HEK293 (cell line): Measurements from ENCODE around the gene ABCA7.

Experiments
- CTCF ChIA-PET: fragments of 350-600 bp; formaldehyde crosslinking; extraction: SDS; loops from one replicate; lab custom pipeline; 2021; ENCODE audit warnings: antibody characterized with exemption; lab: Yijun Ruan, JAX
- POLR2A ChIA-PET: fragments of 300-600 bp; formaldehyde crosslinking; extraction: SDS; loops from one replicate; lab custom pipeline; 2020; ENCODE audit warnings: antibody characterized with exemption, inconsistent platforms; lab: Yijun Ruan, JAX
- H3K27ac ChIP-seq: fragments of 200-500 bp; sonication (Bioruptor generic); 2 replicates; pipeline ENCODE4 v1.5.1; 2014; ENCODE audit warnings: low read depth, low read length, control low read depth, inconsistent platforms; ENCODE audit errors: extremely low read depth
- H3K36me3 ChIP-seq, 2 experiments: fragments of 200-500 bp in 1 of 2; sonication (Bioruptor generic) in 1 of 2; 1 replicate in 1 of 2; 2 replicates in 1 of 2; pipeline ENCODE4 v1.5.1; 2014 to 2017; ENCODE audit warnings: inconsistent platforms in 2 of 2, low read length in 2 of 2; ENCODE audit not compliant: control insufficient read depth in 2 of 2, insufficient read depth in 1 of 2
- H3K4me1 ChIP-seq: fragments of 200-500 bp; sonication (Bioruptor generic); 2 replicates; pipeline ENCODE4 v1.5.1; 2014; ENCODE audit warnings: mild to moderate bottlenecking, low read length, inconsistent platforms; ENCODE audit not compliant: control insufficient read depth, insufficient read depth
- H3K4me3 ChIP-seq: 2 replicates; pipeline ENCODE4 v1.5.1; 2011; ENCODE audit warnings: low read depth, mild to moderate bottlenecking, control low read depth, low read length, moderate library complexity
- H3K9me3 ChIP-seq: fragments of 200-500 bp; sonication (Bioruptor generic); 2 replicates; pipeline ENCODE4 v1.5.1; 2014; ENCODE audit warnings: low read depth, low read length, inconsistent platforms; ENCODE audit not compliant: control insufficient read depth, insufficient read depth
- GLIS1 ChIP-seq: fragments of 450-650 bp; formaldehyde crosslinking; IDR thresholded peaks from 2 replicates; pipeline ENCODE4 v1.5.1; 2016; ENCODE audit warnings: missing biosample characterization, missing genetic modification characterization
- SP2 ChIP-seq: fragments of 450-650 bp; formaldehyde crosslinking; IDR thresholded peaks from 2 replicates; pipeline ENCODE4 v1.5.1; 2016; ENCODE audit warnings: missing biosample characterization, missing genetic modification characterization
- SP3 ChIP-seq: fragments of 450-650 bp; formaldehyde crosslinking; IDR thresholded peaks from 2 replicates; pipeline ENCODE4 v1.5.1; 2016; ENCODE audit warnings: missing biosample characterization, missing genetic modification characterization
- ZBTB8A ChIP-seq: fragments of 450-650 bp; formaldehyde crosslinking; IDR thresholded peaks from 2 replicates; pipeline ENCODE4 v1.5.1; 2016; ENCODE audit warnings: missing biosample characterization, missing genetic modification characterization
- ZFP37 ChIP-seq: fragments of 450-650 bp; formaldehyde crosslinking; IDR thresholded peaks from 2 replicates; pipeline ENCODE4 v1.5.1; 2016; ENCODE audit warnings: missing biosample characterization, missing genetic modification characterization
- ZNF132 ChIP-seq: fragments of 450-650 bp; formaldehyde crosslinking; IDR thresholded peaks from 2 replicates; pipeline ENCODE4 v1.5.1; 2017; ENCODE audit warnings: missing biosample characterization, missing genetic modification characterization, borderline replicate concordance
- ZNF133 ChIP-seq: fragments of 450-650 bp; formaldehyde crosslinking; IDR thresholded peaks from 2 replicates; pipeline ENCODE4 v1.5.1; 2016; ENCODE audit warnings: missing biosample characterization, missing genetic modification characterization
- ZNF2 ChIP-seq: fragments of 450-650 bp; formaldehyde crosslinking; IDR thresholded peaks from 2 replicates; pipeline ENCODE4 v1.5.1; 2016; ENCODE audit warnings: missing biosample characterization, missing genetic modification characterization
- ZNF223 ChIP-seq: fragments of 450-650 bp; formaldehyde crosslinking; IDR thresholded peaks from 2 replicates; pipeline ENCODE4 v1.5.1; 2016; ENCODE audit warnings: missing biosample characterization, missing genetic modification characterization
- ZNF24 ChIP-seq: fragments of 450-650 bp; formaldehyde crosslinking; IDR thresholded peaks from 2 replicates; pipeline ENCODE4 v1.5.1; 2016; ENCODE audit warnings: missing biosample characterization, missing genetic modification characterization
- ZNF366 ChIP-seq: fragments of 450-650 bp; formaldehyde crosslinking; conservative IDR thresholded peaks from 2 replicates; pipeline ENCODE4 v1.5.1; 2016; ENCODE audit warnings: missing biosample characterization, missing genetic modification characterization
- ZNF394 ChIP-seq: fragments of 450-650 bp; formaldehyde crosslinking; IDR thresholded peaks from 2 replicates; pipeline ENCODE4 v1.5.1; 2016; ENCODE audit warnings: missing biosample characterization, missing genetic modification characterization, mild to moderate bottlenecking, moderate library complexity, borderline replicate concordance
- ZNF473 ChIP-seq: fragments of 450-650 bp; formaldehyde crosslinking; IDR thresholded peaks from 2 replicates; pipeline ENCODE4 v1.5.1; 2017; ENCODE audit warnings: missing biosample characterization, missing genetic modification characterization
- ZNF600 ChIP-seq: fragments of 450-650 bp; formaldehyde crosslinking; IDR thresholded peaks from 2 replicates; pipeline ENCODE4 v1.5.1; 2016; ENCODE audit warnings: missing biosample characterization, missing genetic modification characterization
- ZNF610 ChIP-seq: fragments of 450-650 bp; formaldehyde crosslinking; IDR thresholded peaks from 2 replicates; pipeline ENCODE4 v1.5.1; 2016; ENCODE audit warnings: missing biosample characterization, missing genetic modification characterization, borderline replicate concordance
- ZNF660 ChIP-seq: fragments of 450-650 bp; IDR thresholded peaks from 2 replicates; pipeline ENCODE4 v1.5.1; 2018; ENCODE audit warnings: missing biosample characterization, mild to moderate bottlenecking, missing genetic modification characterization
- ZNF707 ChIP-seq: fragments of 450-650 bp; formaldehyde crosslinking; IDR thresholded peaks from 2 replicates; pipeline ENCODE4 v1.5.1; 2016; ENCODE audit warnings: missing biosample characterization, missing genetic modification characterization
- TF ChIP-seq, protein P1 (sequence below): fragments of 450-650 bp; formaldehyde crosslinking; IDR thresholded peaks from 2 replicates; pipeline ENCODE4 v1.5.1; 2016; ENCODE audit warnings: missing biosample characterization, missing genetic modification characterization
- TF ChIP-seq, protein P2 (sequence below): fragments of 450-650 bp; formaldehyde crosslinking; IDR thresholded peaks from 2 replicates; pipeline ENCODE4 v1.5.1; 2016; ENCODE audit warnings: missing biosample characterization, missing genetic modification characterization
- TF ChIP-seq, protein P3 (sequence below): fragments of 450-650 bp; formaldehyde crosslinking; IDR thresholded peaks from 2 replicates; pipeline ENCODE4 v1.5.1; 2017; ENCODE audit warnings: missing biosample characterization, missing genetic modification characterization
- TF ChIP-seq, protein P4 (sequence below): fragments of 450-650 bp; formaldehyde crosslinking; IDR thresholded peaks from 2 replicates; pipeline ENCODE4 v1.5.1; 2016; ENCODE audit warnings: missing biosample characterization, missing genetic modification characterization
- TF ChIP-seq, protein P5 (sequence below): fragments of 450-650 bp; formaldehyde crosslinking; IDR thresholded peaks from 2 replicates; pipeline ENCODE4 v1.5.1; 2016; ENCODE audit warnings: missing biosample characterization, missing genetic modification characterization
- TF ChIP-seq, protein P6 (sequence below): fragments of 450-650 bp; formaldehyde crosslinking; IDR thresholded peaks from 2 replicates; pipeline ENCODE4 v1.5.1; 2016; ENCODE audit warnings: missing biosample characterization, missing genetic modification characterization

Gene ABCA7

DNA sequence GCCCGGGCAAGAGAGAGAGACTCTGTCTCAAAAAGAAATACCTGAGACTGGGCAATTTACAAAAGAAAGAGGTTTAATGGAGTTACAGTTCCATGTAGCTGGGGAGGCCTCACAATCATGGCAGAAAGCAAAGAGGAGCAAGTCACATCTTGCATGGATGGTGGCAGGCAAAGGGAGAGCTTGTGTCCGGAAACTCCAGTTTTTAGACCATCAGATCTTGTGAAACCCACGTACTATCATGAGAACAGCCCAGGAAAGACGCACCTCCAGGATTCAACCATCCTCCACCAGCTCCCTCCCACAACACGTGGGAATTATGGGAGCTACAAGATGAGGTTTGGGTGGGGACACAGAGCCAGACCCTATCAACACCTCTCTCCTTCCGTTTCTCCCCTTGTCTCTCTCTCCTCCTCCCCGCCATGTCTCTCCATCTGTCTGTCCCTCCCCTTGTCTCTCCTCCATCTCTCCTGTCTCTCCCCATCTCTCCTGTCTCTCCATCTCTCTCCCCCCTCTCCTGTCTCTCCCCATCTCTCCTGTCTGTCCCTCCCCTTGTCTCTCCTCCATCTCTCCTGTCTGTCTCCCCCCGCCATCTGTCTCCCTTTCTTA is 45.2 kb downstream of the ABCA7 start (continued):
- TF ChIP-seq, protein P1, sequence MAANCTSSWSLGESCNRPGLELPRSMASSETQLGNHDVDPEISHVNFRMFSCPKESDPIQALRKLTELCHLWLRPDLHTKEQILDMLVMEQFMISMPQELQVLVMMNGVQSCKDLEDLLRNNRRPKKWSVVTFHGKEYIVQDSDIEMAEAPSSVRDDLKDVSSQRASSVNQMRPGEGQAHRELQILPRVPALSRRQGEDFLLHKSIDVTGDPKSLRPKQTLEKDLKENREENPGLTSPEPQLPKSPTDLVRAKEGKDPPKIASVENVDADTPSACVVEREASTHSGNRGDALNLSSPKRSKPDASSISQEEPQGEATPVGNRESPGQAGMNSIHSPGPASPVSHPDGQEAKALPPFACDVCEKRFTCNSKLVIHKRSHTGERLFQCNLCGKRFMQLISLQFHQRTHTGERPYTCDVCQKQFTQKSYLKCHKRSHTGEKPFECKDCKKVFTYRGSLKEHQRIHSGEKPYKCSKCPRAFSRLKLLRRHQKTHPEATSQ (tag by site-specific recombination): peak; percentile 93
- TF ChIP-seq ZNF394 (tag by site-specific recombination) (no peak), ZNF366 (peak; percentile 92), ZNF473 (tag by site-specific recombination) (no peak), ZNF660 (tag by site-specific recombination) (no peak), SP2 (tag by site-specific recombination) (peak; percentile 46), ZNF2 (no peak), SP3 (tag by site-specific recombination) (0 out of 2 replicates have a peak, but pooled peaks have one; percentile 35), ZNF610 (tag by site-specific recombination) (no peak), ZNF132 (no peak)
- TF ChIP-seq, protein P2, sequence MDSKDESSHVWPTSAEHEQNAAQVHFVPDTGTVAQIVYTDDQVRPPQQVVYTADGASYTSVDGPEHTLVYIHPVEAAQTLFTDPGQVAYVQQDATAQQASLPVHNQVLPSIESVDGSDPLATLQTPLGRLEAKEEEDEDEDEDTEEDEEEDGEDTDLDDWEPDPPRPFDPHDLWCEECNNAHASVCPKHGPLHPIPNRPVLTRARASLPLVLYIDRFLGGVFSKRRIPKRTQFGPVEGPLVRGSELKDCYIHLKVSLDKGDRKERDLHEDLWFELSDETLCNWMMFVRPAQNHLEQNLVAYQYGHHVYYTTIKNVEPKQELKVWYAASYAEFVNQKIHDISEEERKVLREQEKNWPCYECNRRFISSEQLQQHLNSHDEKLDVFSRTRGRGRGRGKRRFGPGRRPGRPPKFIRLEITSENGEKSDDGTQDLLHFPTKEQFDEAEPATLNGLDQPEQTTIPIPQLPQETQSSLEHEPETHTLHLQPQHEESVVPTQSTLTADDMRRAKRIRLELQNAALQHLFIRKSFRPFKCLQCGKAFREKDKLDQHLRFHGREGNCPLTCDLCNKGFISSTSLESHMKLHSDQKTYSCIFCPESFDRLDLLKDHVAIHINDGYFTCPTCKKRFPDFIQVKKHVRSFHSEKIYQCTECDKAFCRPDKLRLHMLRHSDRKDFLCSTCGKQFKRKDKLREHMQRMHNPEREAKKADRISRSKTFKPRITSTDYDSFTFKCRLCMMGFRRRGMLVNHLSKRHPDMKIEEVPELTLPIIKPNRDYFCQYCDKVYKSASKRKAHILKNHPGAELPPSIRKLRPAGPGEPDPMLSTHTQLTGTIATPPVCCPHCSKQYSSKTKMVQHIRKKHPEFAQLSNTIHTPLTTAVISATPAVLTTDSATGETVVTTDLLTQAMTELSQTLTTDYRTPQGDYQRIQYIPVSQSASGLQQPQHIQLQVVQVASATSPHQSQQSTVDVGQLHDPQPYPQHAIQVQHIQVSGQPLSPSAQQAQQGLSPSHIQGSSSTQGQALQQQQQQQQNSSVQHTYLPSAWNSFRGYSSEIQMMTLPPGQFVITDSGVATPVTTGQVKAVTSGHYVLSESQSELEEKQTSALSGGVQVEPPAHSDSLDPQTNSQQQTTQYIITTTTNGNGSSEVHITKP (tag by site-specific recombination): peak; percentile 85
- TF ChIP-seq, protein P3, sequence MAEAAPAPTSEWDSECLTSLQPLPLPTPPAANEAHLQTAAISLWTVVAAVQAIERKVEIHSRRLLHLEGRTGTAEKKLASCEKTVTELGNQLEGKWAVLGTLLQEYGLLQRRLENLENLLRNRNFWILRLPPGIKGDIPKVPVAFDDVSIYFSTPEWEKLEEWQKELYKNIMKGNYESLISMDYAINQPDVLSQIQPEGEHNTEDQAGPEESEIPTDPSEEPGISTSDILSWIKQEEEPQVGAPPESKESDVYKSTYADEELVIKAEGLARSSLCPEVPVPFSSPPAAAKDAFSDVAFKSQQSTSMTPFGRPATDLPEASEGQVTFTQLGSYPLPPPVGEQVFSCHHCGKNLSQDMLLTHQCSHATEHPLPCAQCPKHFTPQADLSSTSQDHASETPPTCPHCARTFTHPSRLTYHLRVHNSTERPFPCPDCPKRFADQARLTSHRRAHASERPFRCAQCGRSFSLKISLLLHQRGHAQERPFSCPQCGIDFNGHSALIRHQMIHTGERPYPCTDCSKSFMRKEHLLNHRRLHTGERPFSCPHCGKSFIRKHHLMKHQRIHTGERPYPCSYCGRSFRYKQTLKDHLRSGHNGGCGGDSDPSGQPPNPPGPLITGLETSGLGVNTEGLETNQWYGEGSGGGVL (tag by site-specific recombination): peak; percentile 81
- TF ChIP-seq, protein P4, sequence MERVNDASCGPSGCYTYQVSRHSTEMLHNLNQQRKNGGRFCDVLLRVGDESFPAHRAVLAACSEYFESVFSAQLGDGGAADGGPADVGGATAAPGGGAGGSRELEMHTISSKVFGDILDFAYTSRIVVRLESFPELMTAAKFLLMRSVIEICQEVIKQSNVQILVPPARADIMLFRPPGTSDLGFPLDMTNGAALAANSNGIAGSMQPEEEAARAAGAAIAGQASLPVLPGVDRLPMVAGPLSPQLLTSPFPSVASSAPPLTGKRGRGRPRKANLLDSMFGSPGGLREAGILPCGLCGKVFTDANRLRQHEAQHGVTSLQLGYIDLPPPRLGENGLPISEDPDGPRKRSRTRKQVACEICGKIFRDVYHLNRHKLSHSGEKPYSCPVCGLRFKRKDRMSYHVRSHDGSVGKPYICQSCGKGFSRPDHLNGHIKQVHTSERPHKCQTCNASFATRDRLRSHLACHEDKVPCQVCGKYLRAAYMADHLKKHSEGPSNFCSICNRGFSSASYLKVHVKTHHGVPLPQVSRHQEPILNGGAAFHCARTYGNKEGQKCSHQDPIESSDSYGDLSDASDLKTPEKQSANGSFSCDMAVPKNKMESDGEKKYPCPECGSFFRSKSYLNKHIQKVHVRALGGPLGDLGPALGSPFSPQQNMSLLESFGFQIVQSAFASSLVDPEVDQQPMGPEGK: peak; percentile 54
- TF ChIP-seq, protein P5, sequence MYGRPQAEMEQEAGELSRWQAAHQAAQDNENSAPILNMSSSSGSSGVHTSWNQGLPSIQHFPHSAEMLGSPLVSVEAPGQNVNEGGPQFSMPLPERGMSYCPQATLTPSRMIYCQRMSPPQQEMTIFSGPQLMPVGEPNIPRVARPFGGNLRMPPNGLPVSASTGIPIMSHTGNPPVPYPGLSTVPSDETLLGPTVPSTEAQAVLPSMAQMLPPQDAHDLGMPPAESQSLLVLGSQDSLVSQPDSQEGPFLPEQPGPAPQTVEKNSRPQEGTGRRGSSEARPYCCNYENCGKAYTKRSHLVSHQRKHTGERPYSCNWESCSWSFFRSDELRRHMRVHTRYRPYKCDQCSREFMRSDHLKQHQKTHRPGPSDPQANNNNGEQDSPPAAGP: 0 out of 2 replicates have a peak, but pooled peaks have one; percentile 6

DNA sequence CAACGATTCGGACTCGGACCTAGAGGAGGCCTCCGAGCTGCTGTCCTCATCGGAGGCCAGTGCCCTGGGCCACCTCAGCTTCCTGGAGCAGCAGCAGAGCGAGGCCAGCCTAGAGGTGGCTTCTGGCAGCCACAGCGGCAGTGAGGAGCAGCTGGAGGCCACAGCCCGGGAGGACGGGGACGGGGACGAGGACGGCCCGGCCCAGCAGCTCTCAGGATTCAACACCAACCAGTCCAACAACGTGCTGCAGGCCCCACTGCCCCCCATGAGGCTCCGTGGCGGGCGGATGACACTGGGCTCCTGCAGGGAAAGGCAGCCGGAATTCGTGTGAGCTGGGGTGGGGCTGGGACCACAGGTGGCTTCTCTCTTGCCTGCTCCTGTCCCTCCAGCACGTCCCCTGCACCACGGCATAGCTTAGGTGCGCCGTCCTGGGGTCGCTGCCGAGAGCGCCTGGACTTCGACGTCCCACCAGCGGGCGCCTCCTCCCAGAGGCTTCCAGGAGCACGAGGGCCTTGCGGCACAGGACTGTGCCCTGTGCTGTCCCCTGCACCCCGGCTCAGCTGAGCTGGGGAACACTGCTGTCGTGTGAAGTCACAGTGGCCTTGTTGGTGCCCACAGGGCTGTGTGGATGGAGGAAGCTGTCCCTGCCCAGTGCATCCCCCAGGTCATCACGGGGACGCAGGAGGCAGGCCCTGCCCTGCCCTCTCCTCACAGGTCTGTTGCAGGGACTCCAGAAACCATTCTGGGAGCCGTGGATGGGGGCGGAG is 46.0 kb downstream of the ABCA7 start:
- CTCF ChIA-PET: interaction anchor here (1.6 kb wide), 1 partner anchor 27 kb away, joined by 3 read pairs; no protein-coding TSS in a partner anchor
- H3K4me1 ChIP-seq: no peaks in the 10 kb centered on the region
- POLR2A ChIA-PET: interaction anchor here (0.8 to 2.9 kb wide), 9 partner anchors 9 to 183 kb away, joined by 3 to 18 read pairs (median 5); partner anchors contain the start of genes ABCA7, CIRBP, CNN2 and GPX4
- no peak overlapping the region for H3K4me3 ChIP-seq
- no peaks in the 10 kb centered on the region for H3K9me3 ChIP-seq
- H3K36me3 ChIP-seq: peaks cover 0 to 36% of the 10 kb centered on the region in 2 experiments; a peak in 1 of 3 replicates
- no peak overlapping the region for H3K27ac ChIP-seq
- TF ChIP-seq ZNF366: 0 out of 2 replicates have a peak, but pooled peaks have one; percentile 12
- peak; percentile 40; the same call in 1 of the 2 replicates for TF ChIP-seq GLIS1 (tag by site-specific recombination)
- TF ChIP-seq ZNF600 (tag by site-specific recombination): peak; percentile 29; the same call in 1 of the 2 replicates
- TF ChIP-seq ZBTB8A (tag by site-specific recombination): no peak
- TF ChIP-seq ZNF133 (tag by site-specific recombination): no peak
- TF ChIP-seq ZNF473 (tag by site-specific recombination): no peak
- 0 out of 2 replicates have a peak, but pooled peaks have one; percentile 41 for TF ChIP-seq ZNF223 (tag by site-specific recombination)
- no peak for TF ChIP-seq ZNF660 (tag by site-specific recombination)
- no peak for TF ChIP-seq ZFP37
- TF ChIP-seq ZNF707 (tag by site-specific recombination): no peak
- TF ChIP-seq ZNF24 (tag by site-specific recombination): no peak
- TF ChIP-seq, protein P6, sequence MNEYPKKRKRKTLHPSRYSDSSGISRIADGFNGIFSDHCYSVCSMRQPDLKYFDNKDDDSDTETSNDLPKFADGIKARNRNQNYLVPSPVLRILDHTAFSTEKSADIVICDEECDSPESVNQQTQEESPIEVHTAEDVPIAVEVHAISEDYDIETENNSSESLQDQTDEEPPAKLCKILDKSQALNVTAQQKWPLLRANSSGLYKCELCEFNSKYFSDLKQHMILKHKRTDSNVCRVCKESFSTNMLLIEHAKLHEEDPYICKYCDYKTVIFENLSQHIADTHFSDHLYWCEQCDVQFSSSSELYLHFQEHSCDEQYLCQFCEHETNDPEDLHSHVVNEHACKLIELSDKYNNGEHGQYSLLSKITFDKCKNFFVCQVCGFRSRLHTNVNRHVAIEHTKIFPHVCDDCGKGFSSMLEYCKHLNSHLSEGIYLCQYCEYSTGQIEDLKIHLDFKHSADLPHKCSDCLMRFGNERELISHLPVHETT (tag by site-specific recombination): no peak
